Heart left ventricle (tissue), 13 donors: Measurements from ENCODE around the gene PIGL.

ENCODE experiments used
- CTCF ChIP-seq, 12 donors: fragments of 200-600 bp; sonication (generic) in 4 of 12; IDR thresholded peaks; one replicate each; pipeline versions ENCODE4 v1.5.0 to v1.8.0; 2018 to 2022; ENCODE audit warnings: antibody characterized with exemption in 12 of 12, mild to moderate bottlenecking in 5 of 12
- POLR2A ChIP-seq, 2 donors: fragments of 450-650 bp; IDR thresholded peaks; one replicate each; pipeline ENCODE4 v1.6.1; 2017; ENCODE audit warnings: antibody characterized with exemption in 2 of 2, mild to moderate bottlenecking in 2 of 2, moderate library complexity in 2 of 2
- donor health status: ischemic (EF 13 %, LVEDD 7.1; RV severe dilation, severe dysfunction).
- donor health status: DM: no; HTN: yes; CAD: no.
- donor health status: DM: no; HTN: no; CAD: no.
- donor health status: ischemic (EF 25% LVEDD 6.9; RV normal size, moderate dysfunction).
- donor health status: ischemic (EF 25% LVEDD 5.7; RV mildly dilated, moderate dysfunction).
- donor health status: ischemic (EF 35%, LVEDD 5.7; RV mildly dilated, moderate dysfunction).
- donor health status: nonischemic (EF 11% LVEDD 7.7; RV severe dilation, severe dysfunction).
- donor health status: DM: yes; HTN: yes; CAD: no.
- donor health status: PGD.
- donor health status: ischemic (EF 29% LVEDD 5.4; RV normal size, mild dysfunction).
- donor health status: nonischemic (EF 23%, LVEDD 6.1; RV moderate dilation, normal function).

GRCh38 chr17:16329519-16330271, 112.7 kb downstream of the PIGL start:
- TF ChIP-seq CTCF (IDR thresholded peaks at IDR 0.05) (no peak), POLR2A (IDR thresholded peaks at IDR 0.05) (no peak)
